HL-60 (cell line): Measurements from ENCODE around the gene PSENEN.
"Not testable (repeated sequence)": the region's sequence is repeated elsewhere in the genome, so short reads cannot be mapped to it uniquely, and the experiment has no call there.

ENCODE experiments used
- DNase-seq, 2 experiments: peaks; one replicate each; pipeline ENCODE4 v3.0.0-alpha.2; 2010 to 2020; ENCODE audit warnings: low read depth in 1 of 2, low spot score in 1 of 2
- H3K27ac ChIP-seq: fragments of 250-450 bp; sonication (Bioruptor Pico); replicated peaks from 2 replicates; pipeline ENCODE4 v1.5.1; 2020; ENCODE audit warnings: mild to moderate bottlenecking, moderate library complexity
- H3K27me3 ChIP-seq: fragments of 250-450 bp; sonication (Bioruptor Pico); 2 replicates; pipeline ENCODE4 v1.5.1; 2021; ENCODE audit warnings: mild to moderate bottlenecking, moderate library complexity; ENCODE audit not compliant: insufficient read depth, poor library complexity, severe bottlenecking
- H3K4me3 ChIP-seq: replicated peaks from 2 replicates; pipeline ENCODE4 v1.5.1; 2011; ENCODE audit warnings: mild to moderate bottlenecking, control low read depth, low read length; ENCODE audit not compliant: insufficient read depth
- CTCF ChIP-seq: IDR thresholded peaks from one replicate; pipeline ENCODE4 v1.5.1; 2011; ENCODE audit warnings: low read length, control low read depth, inconsistent platforms; ENCODE audit not compliant: insufficient read depth
- GABPA ChIP-seq: IDR thresholded peaks from 2 replicates; pipeline ENCODE4 v1.6.1; 2012; ENCODE audit warnings: low read depth
- POLR2AphosphoS5 ChIP-seq: IDR thresholded peaks from 2 replicates; pipeline ENCODE4 v1.6.1; 2012; ENCODE audit warnings: low read depth
- REST ChIP-seq: IDR thresholded peaks from 2 replicates; pipeline ENCODE4 v1.6.1; 2012; ENCODE audit warnings: low read depth; ENCODE audit not compliant: insufficient replicate concordance
- SPI1 ChIP-seq: IDR thresholded peaks from 2 replicates; pipeline ENCODE4 v1.6.1; 2012; ENCODE audit warnings: low read depth, mild to moderate bottlenecking, borderline replicate concordance

Gene PSENEN

GRCh38 chr19:35768082-35768421, 22.6 kb downstream of the PSENEN start:
- Histone ChIP-seq H3K27ac (no peak overlapping the region), H3K4me3 (no peak overlapping the region), H3K27me3 (no peaks in the 10 kb centered on the region)
- no peak for TF ChIP-seq SPI1
- TF ChIP-seq POLR2AphosphoS5 = no peak
- no peak for TF ChIP-seq GABPA
- TF ChIP-seq CTCF = no peak
- no peak for TF ChIP-seq REST
- DNase-seq = no peak

GRCh38 chr19:35772362-35772761, 26.9 kb downstream of the PSENEN start:
- H3K4me3 ChIP-seq, DNase-seq, H3K27me3 ChIP-seq, H3K27ac ChIP-seq: not testable (repeated sequence)

- H3K27ac ChIP-seq = no peak overlapping the region
- no peaks in the 10 kb centered on the region for H3K27me3 ChIP-seq
- no peak for DNase-seq
- no peak overlapping the region for H3K4me3 ChIP-seq
- TF ChIP-seq SPI1 (no peak), CTCF (no peak), POLR2AphosphoS5 (no peak), REST (no peak), GABPA (no peak)
These were observed 27.8 kb downstream of the PSENEN start for GRCh38 chr19:35773020-35773806.

GRCh38 chr19:35774274-35775045, 29.0 kb downstream of the PSENEN start:
- no peak for DNase-seq
- Histone ChIP-seq H3K27me3 (no peaks in the 10 kb centered on the region), H3K27ac (no peak overlapping the region), H3K4me3 (peak overlapping the region; percentile 87; the same call in 1 of the 2 replicates)
- TF ChIP-seq SPI1 = no peak
- no peak for TF ChIP-seq CTCF
- TF ChIP-seq GABPA = no peak
- TF ChIP-seq REST = no peak
- no peak for TF ChIP-seq POLR2AphosphoS5
